Spleen (tissue), 7 donors: ENCODE data around the gene SPTBN5.

ENCODE experiments used
- CTCF ChIP-seq, 11 experiments: fragments of 200-600 bp in 7 of 11; fragments of 450-650 bp in 4 of 11; sonication (generic) in 4 of 11; IDR thresholded peaks in 8 of 11; conservative IDR thresholded peaks in 3 of 11; 1 replicate in 7 of 11; 2 replicates in 4 of 11; pipeline versions ENCODE4 v1.4.0 to v1.8.0; 2016 to 2021; ENCODE audit warnings: antibody characterized with exemption in 11 of 11, inconsistent platforms in 4 of 11, mild to moderate bottlenecking in 1 of 11
- POLR2A ChIP-seq, 3 donors: fragments of 450-650 bp; IDR thresholded peaks; one replicate each; pipeline ENCODE4 v1.5.1; 2017; ENCODE audit warnings: antibody characterized with exemption in 3 of 3, mild to moderate bottlenecking in 1 of 3
- POLR2AphosphoS5 ChIP-seq, 3 donors: sonication (generic); formaldehyde crosslinking; IDR thresholded peaks; one replicate each; pipeline ENCODE4 v1.5.1; 2017; ENCODE audit warnings: antibody characterized with exemption in 3 of 3
- donor health status: DM: no; HTN: no; CAD: no; lungs with moderate emphysema.
- donor health status: DM: no; HTN: no; CAD: no.
- donor health status: DM: no; HTN: no; CAD: no.

- TF ChIP-seq POLR2A (IDR thresholded peaks at IDR 0.05) = no peak
- TF ChIP-seq CTCF (IDR thresholded peaks at IDR 0.05 in 8 of 11, conservative IDR thresholded peaks at IDR 0.05 in 3 of 11) = no peak
- no peak for TF ChIP-seq POLR2AphosphoS5 (IDR thresholded peaks at IDR 0.05)
Observed at GRCh38 chr15:41917767-41918430, 24.0 kb upstream of the SPTBN5 start.
